HEK293 (cell line): ENCODE measurements around the gene C1orf198.
A peak's percentile ranks its signal among the peaks of the same experiment; 100 is the strongest.

Experiments used
- CTCF ChIA-PET: fragments of 350-600 bp; formaldehyde crosslinking; extraction: SDS; loops from one replicate; lab custom pipeline; 2021; ENCODE audit warnings: antibody characterized with exemption; lab: Yijun Ruan, JAX
- POLR2A ChIA-PET: fragments of 300-600 bp; formaldehyde crosslinking; extraction: SDS; loops from one replicate; lab custom pipeline; 2020; ENCODE audit warnings: antibody characterized with exemption, inconsistent platforms; lab: Yijun Ruan, JAX
- H3K27ac ChIP-seq: fragments of 200-500 bp; sonication (Bioruptor generic); 2 replicates; pipeline ENCODE4 v1.5.1; 2014; ENCODE audit warnings: low read depth, low read length, control low read depth, inconsistent platforms; ENCODE audit errors: extremely low read depth
- H3K36me3 ChIP-seq, 2 experiments: fragments of 200-500 bp in 1 of 2; sonication (Bioruptor generic) in 1 of 2; 1 replicate in 1 of 2; 2 replicates in 1 of 2; pipeline ENCODE4 v1.5.1; 2014 to 2017; ENCODE audit warnings: inconsistent platforms in 2 of 2, low read length in 2 of 2; ENCODE audit not compliant: control insufficient read depth in 2 of 2, insufficient read depth in 1 of 2
- H3K4me1 ChIP-seq: fragments of 200-500 bp; sonication (Bioruptor generic); 2 replicates; pipeline ENCODE4 v1.5.1; 2014; ENCODE audit warnings: mild to moderate bottlenecking, low read length, inconsistent platforms; ENCODE audit not compliant: control insufficient read depth, insufficient read depth
- H3K4me3 ChIP-seq: 2 replicates; pipeline ENCODE4 v1.5.1; 2011; ENCODE audit warnings: low read depth, mild to moderate bottlenecking, control low read depth, low read length, moderate library complexity
- H3K9me3 ChIP-seq: fragments of 200-500 bp; sonication (Bioruptor generic); 2 replicates; pipeline ENCODE4 v1.5.1; 2014; ENCODE audit warnings: low read depth, low read length, inconsistent platforms; ENCODE audit not compliant: control insufficient read depth, insufficient read depth
- PRDM4 ChIP-seq: fragments of 450-650 bp; formaldehyde crosslinking; IDR thresholded peaks from 2 replicates; pipeline ENCODE4 v1.5.1; 2017; ENCODE audit warnings: missing biosample characterization, missing genetic modification characterization
- REPIN1 ChIP-seq: fragments of 450-650 bp; formaldehyde crosslinking; IDR thresholded peaks from 2 replicates; pipeline ENCODE4 v1.5.1; 2017; ENCODE audit warnings: missing biosample characterization, missing genetic modification characterization, low read depth
- TCF7L2 ChIP-seq: IDR thresholded peaks from 2 replicates; pipeline ENCODE4 v1.6.1; 2011; ENCODE audit warnings: low read depth, mild to moderate bottlenecking, inconsistent platforms, low read length, moderate library complexity, borderline replicate concordance
- YY2 ChIP-seq: fragments of 450-650 bp; formaldehyde crosslinking; IDR thresholded peaks from 2 replicates; pipeline ENCODE4 v1.5.1; 2016; ENCODE audit warnings: missing biosample characterization, missing genetic modification characterization
- ZBTB7A ChIP-seq: fragments of 450-650 bp; formaldehyde crosslinking; IDR thresholded peaks from 2 replicates; pipeline ENCODE4 v1.5.1; 2016; ENCODE audit warnings: low read depth, missing biosample characterization, missing genetic modification characterization
- ZEB2 ChIP-seq: fragments of 450-650 bp; formaldehyde crosslinking; IDR thresholded peaks from 2 replicates; pipeline ENCODE4 v1.5.1; 2016; ENCODE audit warnings: missing biosample characterization, missing genetic modification characterization
- ZFP37 ChIP-seq: fragments of 450-650 bp; formaldehyde crosslinking; IDR thresholded peaks from 2 replicates; pipeline ENCODE4 v1.5.1; 2016; ENCODE audit warnings: missing biosample characterization, missing genetic modification characterization
- ZNF148 ChIP-seq: fragments of 450-650 bp; formaldehyde crosslinking; IDR thresholded peaks from 2 replicates; pipeline ENCODE4 v1.5.0; 2017; ENCODE audit warnings: missing biosample characterization, missing genetic modification characterization, borderline replicate concordance
- ZNF174 ChIP-seq: fragments of 450-650 bp; formaldehyde crosslinking; IDR thresholded peaks from 2 replicates; pipeline ENCODE4 v1.5.0; 2017; ENCODE audit warnings: missing biosample characterization, mild to moderate bottlenecking, missing genetic modification characterization
- ZNF2 ChIP-seq: fragments of 450-650 bp; formaldehyde crosslinking; IDR thresholded peaks from 2 replicates; pipeline ENCODE4 v1.5.1; 2016; ENCODE audit warnings: missing biosample characterization, missing genetic modification characterization
- ZNF37A ChIP-seq: fragments of 450-650 bp; IDR thresholded peaks from 2 replicates; pipeline ENCODE4 v1.5.1; 2018; ENCODE audit warnings: missing biosample characterization, missing genetic modification characterization
- ZNF416 ChIP-seq: fragments of 450-650 bp; formaldehyde crosslinking; IDR thresholded peaks from 2 replicates; pipeline ENCODE4 v1.5.1; 2016; ENCODE audit warnings: missing biosample characterization, missing genetic modification characterization
- ZNF510 ChIP-seq: fragments of 450-650 bp; formaldehyde crosslinking; IDR thresholded peaks from 2 replicates; pipeline ENCODE4 v1.5.1; 2018; ENCODE audit warnings: mild to moderate bottlenecking, missing genetic modification characterization, missing biosample characterization; ENCODE audit not compliant: insufficient replicate concordance
- ZNF549 ChIP-seq: fragments of 450-650 bp; IDR thresholded peaks from 2 replicates; pipeline ENCODE4 v1.5.1; 2018; ENCODE audit warnings: missing biosample characterization, missing genetic modification characterization, mild to moderate bottlenecking, inconsistent platforms, moderate library complexity
- ZNF558 ChIP-seq: fragments of 450-650 bp; formaldehyde crosslinking; IDR thresholded peaks from 2 replicates; pipeline ENCODE4 v1.5.1; 2016; ENCODE audit warnings: missing biosample characterization, missing genetic modification characterization
- ZNF560 ChIP-seq: fragments of 450-650 bp; formaldehyde crosslinking; IDR thresholded peaks from 2 replicates; pipeline ENCODE4 v1.5.1; 2017; ENCODE audit warnings: missing biosample characterization, missing genetic modification characterization, borderline replicate concordance
- ZNF645 ChIP-seq: fragments of 450-650 bp; formaldehyde crosslinking; IDR thresholded peaks from 2 replicates; pipeline ENCODE4; 2016; ENCODE audit warnings: missing biosample characterization, missing genetic modification characterization
- ZNF664 ChIP-seq: fragments of 450-650 bp; formaldehyde crosslinking; IDR thresholded peaks from 2 replicates; pipeline ENCODE4 v1.5.1; 2016; ENCODE audit warnings: missing biosample characterization, missing genetic modification characterization
- ZNF677 ChIP-seq: fragments of 450-650 bp; IDR thresholded peaks from 2 replicates; pipeline ENCODE4 v1.5.0; 2018; ENCODE audit warnings: missing biosample characterization, mild to moderate bottlenecking, missing genetic modification characterization, moderate library complexity
- ZNF747 ChIP-seq: fragments of 450-650 bp; formaldehyde crosslinking; IDR thresholded peaks from 2 replicates; pipeline ENCODE4 v1.5.1; 2016; ENCODE audit warnings: missing biosample characterization, missing genetic modification characterization
- TF ChIP-seq, protein P1 (sequence below): fragments of 450-650 bp; formaldehyde crosslinking; IDR thresholded peaks from 2 replicates; pipeline ENCODE4 v1.5.1; 2017; ENCODE audit warnings: missing biosample characterization, missing genetic modification characterization

Gene C1orf198

GRCh38 chr1:230858918-230859729 lies 9.2 kb downstream of the C1orf198 start (continued):
- TF ChIP-seq TCF7L2 (peak; percentile 94), ZNF549 (tag by site-specific recombination) (no peak), ZNF677 (no peak), YY2 (tag by site-specific recombination) (0 out of 2 replicates have a peak, but pooled peaks have one; percentile 56)

DNA sequence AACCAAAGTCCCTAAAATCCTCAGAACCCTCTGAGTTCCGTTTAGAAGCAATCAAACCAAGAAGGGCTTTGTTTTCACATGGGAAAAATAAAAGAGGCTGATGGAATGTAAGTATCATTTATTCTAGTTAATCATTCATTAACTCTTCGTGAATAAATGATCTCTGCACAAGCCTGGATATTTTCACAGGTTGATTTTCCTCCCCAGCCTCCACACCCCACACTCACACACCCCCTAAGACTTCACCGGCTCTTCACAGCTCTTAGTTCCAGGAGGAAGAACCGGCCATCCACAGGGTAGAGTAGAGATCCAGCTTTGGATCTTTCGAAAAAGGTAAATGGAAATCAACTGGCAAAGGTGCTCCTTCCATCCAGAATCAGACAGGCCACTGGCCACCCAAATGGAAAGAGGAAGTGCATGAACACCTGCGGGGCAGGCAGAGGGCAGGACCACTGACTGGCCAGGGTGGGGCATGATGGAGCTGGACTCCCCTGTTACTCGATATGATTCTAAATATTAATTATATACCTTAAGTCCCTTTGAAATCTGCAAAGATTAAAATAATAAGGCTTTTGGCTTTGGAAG lies 10.0 kb downstream of the C1orf198 start:
- Histone ChIP-seq H3K4me3 (no peak overlapping the region), H3K27ac (no peak overlapping the region), H3K4me1 (peaks cover 7% of the 10 kb centered on the region), H3K9me3 (no peaks in the 10 kb centered on the region), H3K36me3 (peaks cover 0 to 20% of the 10 kb centered on the region in 2 experiments; a peak in 1 of 3 replicates)
- CTCF ChIA-PET, result interaction anchor here (0.6 to 1.0 kb wide), 3 partner anchors 35 to 356 kb away, joined by 3 to 4 read pairs (median 3); no protein-coding TSS in a partner anchor
- TF ChIP-seq ZNF37A (no peak), REPIN1 (tag by site-specific recombination) (no peak), ZEB2 (tag by site-specific recombination) (no peak), ZNF645 (tag by site-specific recombination) (no peak), ZNF2 (tag by site-specific recombination) (no peak), ZNF416 (no peak), ZNF560 (tag by site-specific recombination) (no peak), ZFP37 (tag by site-specific recombination) (no peak), ZNF664 (tag by site-specific recombination) (no peak)
- POLR2A ChIA-PET, result interaction anchor here (1.5 to 2.2 kb wide), 2 partner anchors 10 kb away, joined by 4 to 11 read pairs; partner anchors contain the start of gene C1orf198

- Histone ChIP-seq H3K36me3 (peaks cover 0 to 26% of the 10 kb centered on the region in 2 experiments; a peak in 1 of 3 replicates), H3K4me3 (no peak overlapping the region), H3K9me3 (no peaks in the 10 kb centered on the region), H3K4me1 (peaks cover 7% of the 10 kb centered on the region)
- CTCF ChIA-PET, result interaction anchor here (0.9 kb wide), 1 partner anchor 35 kb away, joined by 3 read pairs; no protein-coding TSS in a partner anchor
- TF ChIP-seq, protein P1, sequence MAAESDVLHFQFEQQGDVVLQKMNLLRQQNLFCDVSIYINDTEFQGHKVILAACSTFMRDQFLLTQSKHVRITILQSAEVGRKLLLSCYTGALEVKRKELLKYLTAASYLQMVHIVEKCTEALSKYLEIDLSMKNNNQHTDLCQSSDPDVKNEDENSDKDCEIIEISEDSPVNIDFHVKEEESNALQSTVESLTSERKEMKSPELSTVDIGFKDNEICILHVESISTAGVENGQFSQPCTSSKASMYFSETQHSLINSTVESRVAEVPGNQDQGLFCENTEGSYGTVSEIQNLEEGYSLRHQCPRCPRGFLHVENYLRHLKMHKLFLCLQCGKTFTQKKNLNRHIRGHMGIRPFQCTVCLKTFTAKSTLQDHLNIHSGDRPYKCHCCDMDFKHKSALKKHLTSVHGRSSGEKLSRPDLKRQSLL, result no peak
- TF ChIP-seq ZNF174 (tag by site-specific recombination), result no peak
- TF ChIP-seq ZBTB7A (tag by site-specific recombination), result no peak
- no peak for TF ChIP-seq ZNF148
- TF ChIP-seq ZNF510 (tag by site-specific recombination), result no peak
- no peak for TF ChIP-seq PRDM4 (tag by site-specific recombination)
- TF ChIP-seq ZNF558 (tag by site-specific recombination), result no peak
- no peak for TF ChIP-seq ZFP37 (tag by site-specific recombination)
- TF ChIP-seq ZNF747 (tag by site-specific recombination), result no peak
- TF ChIP-seq, all 188 proteins: peak for 0
- POLR2A ChIA-PET, result interaction anchor here (1.5 to 2.2 kb wide), 2 partner anchors 10 kb away, joined by 4 to 11 read pairs; partner anchors contain the start of gene C1orf198
- no peak overlapping the region for H3K27ac ChIP-seq
These were observed 10.5 kb downstream of the C1orf198 start for GRCh38 chr1:230857822-230858221.
